Kasumi-1 (cell line): ENCODE results near the gene COL4A2.

Source experiments
- DNase-seq, 2 experiments: peaks; one replicate each; lab custom pipeline; 2025; lab: John Stamatoyannopoulos, UW

The COL4A2 gene

DNA sequence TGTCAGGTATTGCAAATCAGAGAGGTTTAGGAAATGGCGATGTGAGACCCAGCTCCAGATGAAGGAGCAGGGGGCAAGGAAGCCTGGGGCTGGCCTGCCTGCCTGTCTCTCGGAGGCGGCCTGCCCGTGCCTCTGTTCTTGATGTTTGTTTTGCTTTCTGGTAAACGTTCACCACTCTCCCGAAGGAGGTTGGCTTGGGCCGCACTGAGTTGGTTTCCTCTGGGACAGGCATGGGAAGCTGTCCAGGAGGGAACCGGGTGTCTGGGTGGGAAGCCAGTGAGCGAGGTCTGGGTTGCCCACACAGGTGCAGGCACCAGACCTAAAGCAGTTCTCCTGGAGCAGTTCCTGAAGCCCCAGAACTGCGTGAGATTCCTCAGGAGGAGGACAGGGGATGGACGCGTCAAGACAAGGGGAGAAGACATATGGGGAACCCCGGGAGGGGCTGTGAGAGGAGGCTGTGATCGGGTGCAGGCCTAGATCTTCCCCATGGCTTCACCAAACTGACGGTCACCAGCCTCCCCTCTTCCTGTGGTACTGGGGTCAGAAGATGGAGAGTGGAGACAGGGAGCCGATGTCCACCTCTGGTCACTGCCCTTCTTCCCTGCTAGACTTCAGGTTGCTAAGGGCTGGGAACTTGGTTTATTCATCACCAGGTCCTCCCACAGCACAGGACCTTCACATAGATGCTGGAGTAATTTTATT lies 15.2 kb downstream of the COL4A2 start:
- no peak for DNase-seq

DNA sequence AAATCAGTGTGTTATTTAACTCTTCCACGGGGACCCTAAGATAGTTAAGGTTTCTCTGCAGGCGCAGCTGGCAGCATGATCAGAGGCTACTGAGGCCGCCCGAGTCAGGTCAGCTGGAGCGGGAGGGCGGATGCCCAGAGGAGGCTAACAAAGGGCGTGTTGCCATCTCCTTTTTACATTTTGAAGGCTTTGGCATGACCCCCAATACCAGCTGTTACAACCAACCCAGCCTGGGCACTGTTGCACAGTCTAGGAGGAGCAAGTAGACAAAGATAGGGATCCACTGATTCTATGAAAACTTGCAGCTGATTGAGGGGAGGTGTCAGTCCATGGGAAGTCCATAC lies 15.7 kb downstream of the COL4A2 start:
- DNase-seq = no peak

DNA sequence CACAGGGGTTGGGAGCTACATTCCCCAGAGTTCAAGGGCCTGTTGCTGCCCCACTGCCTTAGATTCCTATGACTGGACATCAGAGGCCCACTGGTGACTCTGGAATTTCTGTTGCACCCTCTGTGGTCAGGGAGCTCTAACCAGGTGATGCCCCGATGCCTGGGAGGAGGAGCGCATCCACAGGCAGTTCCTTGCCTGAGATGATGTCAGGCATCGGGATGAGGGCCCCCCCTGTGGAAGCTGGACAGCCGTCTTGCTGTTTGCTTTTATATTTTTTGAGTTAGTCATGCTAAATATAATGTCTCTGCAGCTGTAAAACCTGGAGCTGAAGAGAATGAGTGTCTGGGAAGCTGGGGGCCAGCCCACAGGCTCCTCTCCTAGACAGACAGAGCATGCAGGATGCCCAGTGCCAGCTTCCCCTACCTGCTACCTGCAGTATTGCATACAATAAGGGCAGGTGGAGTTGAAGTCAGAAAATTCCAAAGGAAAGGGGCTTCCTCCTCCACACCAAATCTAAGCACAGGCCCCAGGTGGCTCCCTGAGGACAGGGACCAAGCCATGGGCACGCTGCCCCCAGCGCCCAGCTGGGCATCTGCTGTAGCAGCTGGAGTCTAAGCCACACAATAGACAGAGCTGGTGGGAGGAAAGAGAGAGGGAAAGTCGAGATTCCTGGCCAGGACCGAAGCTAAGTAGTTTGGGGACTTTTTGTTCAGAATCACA lies 16.2 kb downstream of the COL4A2 start:
- no peak for DNase-seq

DNA sequence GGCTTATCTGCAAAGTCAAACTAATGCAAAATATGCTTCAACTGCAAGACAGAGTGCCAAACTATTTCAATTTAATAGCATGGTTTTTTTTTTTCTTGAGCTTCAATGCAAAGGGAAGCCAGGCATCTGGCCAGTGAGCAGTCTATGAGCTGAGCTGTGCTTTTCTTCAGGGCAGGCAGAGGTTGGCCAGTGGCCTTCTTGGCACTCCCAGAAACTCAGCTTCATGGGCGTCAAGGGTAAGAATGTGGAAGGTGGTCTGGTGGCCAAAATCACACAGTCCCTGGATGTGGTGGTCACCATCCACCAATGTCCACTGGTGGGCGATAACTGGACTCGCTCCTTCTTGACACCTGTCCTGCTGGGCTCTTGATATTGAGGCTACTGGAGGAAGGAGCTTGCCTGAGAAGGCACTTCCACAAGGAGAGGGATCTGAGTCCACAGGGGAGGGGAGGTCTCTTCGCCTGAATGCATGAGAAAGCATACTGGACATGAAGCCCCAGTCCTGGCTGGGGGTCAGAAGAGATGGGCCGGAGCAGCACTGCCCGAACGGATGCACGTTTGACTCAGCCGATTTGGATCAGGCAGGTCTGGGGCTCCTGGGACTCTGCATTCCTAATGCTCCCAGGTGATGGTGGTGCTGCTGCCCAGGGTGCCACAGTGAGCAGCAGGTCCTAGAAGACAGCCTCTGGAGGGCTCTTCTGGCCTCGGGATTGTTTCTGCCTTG lies 17.1 kb downstream of the COL4A2 start:
- no peak for DNase-seq

DNA sequence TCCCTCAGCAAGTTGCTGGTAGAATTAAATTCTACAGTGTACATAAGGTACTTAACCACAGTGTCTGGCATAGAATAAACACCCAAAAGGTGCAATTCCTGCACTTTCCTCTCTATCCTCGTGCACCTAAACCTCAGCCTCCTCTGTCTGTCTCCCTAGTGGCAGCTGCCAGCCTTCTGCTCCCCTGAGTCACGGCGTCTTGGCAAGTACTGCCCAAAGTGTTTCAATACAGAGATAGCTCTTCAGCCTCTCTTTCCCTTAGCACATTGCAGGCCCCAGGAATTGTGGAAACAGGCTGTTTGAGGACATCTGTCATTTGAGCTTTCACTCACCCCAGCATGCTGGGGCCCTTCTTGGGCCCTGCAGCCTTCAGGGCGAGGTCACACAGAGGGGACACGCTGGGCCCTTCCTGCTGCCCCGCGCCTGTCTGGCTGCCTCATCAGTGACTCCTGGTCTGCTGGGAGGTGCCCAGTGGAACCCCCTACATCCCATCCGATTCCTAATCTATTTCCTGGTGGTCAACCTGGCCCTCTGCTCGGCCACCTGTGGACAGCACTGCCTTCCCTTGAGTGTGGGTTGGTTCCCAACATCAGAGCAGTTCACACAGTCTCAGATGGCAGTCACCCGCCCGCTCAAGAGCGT lies 19.3 kb downstream of the COL4A2 start:
- no peak for DNase-seq

DNA sequence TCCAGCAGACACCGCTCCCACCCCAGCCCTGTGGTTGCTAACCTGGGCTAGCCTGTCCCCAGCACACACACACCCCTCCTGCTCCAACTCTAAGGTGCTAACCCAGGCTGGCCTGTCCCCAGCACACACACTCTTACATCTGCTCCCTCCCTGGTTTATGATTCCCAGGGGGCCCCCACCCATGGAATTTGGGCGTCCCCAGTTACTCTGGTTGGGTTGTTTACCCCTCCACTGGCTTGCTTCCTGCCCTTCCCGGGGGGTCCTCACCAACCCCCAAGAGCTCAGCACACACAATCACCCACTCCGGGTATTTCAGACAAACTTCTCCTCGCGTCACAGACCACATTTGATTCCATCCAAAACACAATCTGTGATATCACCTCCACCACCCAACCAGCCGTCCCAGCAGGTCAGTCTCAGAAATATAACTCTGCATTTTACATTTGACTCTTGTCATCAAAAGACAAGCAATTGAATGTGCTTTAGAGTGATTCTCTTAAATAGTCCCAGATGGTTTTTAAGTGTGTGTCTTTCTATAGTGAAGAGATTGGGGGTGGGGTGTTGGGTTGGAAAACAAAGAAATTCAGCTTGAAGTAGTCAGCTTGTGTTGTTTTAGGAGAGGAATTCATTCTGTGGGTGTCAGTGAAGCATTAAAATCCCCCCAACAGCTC lies 20.1 kb downstream of the COL4A2 start:
- DNase-seq = no peak

DNA sequence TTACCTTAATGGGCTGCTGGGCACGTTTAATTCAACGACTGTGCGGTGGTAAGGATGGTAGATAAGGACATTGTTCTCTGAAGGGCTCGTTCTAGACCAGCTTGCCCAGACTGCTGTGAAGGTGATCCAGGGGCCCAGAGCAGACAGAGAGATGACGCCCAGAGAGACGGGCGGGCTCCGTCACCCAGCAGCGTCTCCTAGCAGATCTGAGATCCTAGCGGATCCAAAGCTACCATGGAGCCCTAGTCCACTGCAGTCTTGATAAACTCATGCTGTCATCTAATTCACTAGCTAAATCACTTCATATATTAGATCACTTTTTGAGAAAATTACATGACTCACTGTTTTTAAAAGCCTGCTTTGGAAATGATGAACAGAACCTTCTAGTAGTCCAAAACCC lies 21.5 kb downstream of the COL4A2 start:
- DNase-seq = no peak

DNA sequence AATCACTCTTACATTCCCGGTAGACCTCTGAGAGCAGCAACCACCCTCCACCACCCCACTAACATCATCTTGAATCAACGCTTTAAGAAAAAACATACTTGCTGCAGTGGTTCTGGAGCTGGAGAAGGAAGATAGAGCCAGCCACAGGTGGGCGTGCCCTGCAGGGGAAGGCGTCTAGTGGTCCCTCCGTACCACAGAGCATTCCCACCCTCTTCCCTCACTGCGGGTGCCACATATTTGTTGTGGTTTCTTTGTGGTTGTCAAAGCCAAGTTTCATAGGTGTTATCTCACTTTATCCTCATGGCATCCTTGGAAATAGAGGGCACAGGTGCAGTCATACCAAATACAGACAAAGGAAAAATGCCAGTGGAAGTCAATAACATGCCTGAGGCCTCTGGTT lies 22.2 kb downstream of the COL4A2 start:
- no peak for DNase-seq

DNA sequence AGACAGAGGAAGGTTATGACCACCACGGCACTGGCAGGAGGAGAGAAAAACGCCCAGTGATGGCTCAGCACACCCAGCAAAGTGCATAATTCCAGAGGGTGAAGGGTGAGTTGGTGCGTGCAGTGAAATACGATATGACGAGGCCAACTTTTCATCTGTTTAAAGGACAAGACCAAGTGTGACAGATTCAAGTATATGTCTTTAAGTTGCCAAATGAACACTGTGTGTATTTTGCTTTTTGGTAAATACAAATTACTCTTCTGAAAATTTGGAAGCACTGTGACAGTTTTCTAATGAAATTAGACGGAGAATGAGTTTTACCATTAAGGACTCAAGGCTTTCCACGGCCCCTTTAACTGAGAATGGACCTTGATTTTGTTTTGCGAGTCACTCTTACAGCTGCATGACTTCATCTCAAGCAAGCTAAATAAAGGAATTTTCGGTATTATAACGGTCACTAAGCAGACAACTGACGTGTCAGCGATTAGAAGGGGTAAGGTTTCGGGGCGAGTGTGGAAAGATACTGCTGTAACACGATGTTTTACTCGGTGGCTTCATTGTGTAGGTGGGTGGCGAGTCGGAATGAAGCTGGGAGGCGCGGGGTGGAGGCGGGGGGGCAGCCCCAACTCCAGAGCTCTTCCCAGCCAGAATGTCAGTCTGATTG lies 22.8 kb downstream of the COL4A2 start:
- no peak for DNase-seq

DNA sequence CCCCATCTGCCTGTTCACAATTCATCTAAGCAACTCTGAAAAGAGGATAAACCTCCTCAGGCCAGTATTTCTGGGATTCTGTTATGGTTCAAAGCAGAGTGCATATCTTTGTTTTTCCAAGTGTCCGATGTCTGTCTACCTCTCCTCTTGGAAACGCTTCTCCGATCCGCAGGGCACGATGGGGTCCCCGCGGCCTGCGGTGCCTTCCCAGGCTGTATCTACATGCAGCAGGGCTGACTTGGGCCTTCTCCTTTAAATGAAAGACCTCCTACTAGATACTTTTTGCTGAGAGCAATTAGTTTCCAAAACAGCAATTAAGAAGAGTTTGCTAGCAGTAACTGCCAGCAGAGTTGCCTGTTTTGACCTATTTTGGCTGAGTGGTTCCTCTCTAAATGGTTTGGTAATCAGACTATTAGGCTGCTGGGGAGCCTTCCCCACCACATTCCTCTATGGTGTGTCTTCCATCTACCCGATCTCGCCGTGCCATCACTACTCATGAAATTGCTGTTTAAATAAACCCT lies 23.5 kb downstream of the COL4A2 start:
- no peak for DNase-seq

DNA sequence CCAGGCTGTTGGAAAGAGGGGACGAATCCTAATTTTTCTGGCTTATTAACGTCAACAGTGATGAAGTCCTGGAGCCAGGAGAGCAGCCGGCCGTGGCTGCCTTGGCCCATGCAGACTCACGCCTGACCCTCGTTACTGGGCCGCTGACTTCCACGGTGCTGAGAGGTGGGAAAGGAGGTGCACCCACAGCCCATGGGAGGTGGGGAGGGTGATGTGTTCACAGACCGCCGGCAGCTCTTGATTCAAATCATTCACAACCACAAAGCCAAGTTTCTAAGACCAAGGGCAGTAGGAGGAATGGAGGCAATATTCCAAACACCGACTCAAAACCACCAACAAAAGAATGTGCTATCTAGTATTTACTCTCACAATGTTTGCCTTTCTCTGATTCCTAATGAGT lies 24.3 kb downstream of the COL4A2 start:
- DNase-seq = no peak

DNA sequence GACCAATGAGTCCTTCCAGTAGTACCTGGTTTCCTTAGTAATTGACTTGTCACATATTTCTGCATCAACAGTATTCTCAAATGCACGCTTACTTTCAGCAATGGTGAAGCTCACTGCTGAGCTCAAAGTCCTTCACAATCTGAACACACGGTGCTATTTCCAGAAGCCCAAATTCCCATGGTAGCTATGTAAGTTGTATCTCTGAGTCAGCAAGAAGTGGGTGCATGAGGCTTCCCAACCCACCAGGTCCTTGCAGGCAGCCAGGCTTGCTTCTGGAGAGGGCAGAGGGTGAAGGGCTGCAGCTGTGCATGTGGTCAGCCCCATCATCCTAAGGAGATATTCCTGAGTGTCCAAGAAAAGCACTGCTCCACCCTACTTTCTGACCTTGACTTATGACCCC lies 25.7 kb downstream of the COL4A2 start:
- no peak for DNase-seq

DNA sequence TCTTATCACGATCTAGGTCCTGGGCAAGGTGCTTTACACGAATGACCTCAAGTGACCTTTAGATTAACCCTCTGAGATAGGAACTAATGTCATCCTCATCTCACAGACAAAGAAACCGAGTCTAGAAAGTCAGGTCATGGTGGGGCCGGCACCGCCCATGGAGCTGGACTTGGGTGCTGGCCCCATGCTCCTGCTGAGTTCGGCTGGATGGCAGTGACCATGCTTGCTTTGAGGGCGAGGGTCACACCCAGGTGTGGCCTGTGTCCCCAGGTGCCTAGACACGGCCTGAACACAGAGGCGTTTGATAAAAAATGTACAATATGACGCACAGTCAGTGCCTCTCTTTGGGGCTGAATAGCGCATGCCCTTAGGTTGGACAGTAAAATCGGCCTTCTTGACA lies 26.8 kb downstream of the COL4A2 start:
- no peak for DNase-seq

DNA sequence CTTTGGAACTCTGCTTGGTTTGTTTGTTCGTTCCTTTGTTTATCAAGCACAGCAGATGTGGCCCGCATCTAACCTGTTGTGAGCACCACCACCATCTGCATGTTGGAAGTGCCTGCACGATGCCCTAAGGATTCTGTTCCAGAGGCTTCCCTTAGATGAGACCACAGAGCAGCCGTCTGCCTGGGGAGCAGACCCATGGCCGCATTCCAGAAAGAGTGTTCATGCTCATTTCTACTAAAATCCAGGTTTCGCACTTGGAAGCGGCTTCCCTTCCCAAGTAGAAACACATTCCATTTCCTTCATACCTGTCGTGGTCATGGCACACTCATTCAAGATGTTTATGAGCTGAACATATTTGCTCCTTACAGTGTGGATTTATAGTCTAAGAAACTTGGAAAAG lies 27.2 kb downstream of the COL4A2 start:
- DNase-seq = no peak

DNA sequence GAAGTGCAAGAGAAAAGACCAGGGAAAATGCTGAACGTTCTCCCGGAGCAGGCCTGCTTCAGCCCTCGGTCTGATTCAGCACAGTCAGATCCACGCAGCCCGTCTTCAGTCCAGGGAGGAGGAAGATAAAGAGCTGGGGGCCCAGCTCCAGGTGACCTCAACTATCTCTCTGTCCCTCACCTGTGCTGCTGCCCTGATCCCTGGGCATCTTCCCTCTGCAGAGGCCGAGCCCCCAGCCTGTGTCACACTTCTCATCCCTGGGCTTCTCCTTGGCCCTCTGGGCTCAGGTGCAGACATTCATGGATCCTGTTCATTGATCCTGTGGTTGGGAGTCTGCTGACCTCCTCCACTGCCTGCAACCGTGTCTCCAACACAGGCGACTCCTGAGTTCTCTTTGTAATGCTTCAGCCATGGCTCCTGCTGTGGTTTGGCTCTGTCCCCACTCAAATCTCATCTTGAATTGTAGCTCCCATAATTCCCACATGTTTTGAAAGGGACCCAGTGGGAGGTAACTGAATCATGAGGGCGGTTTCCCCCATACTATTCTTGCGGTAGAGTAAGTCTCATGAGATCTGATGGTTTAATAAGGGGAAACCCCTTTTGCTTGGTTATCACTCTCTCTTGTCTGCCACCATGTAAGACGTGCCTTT lies 27.9 kb downstream of the COL4A2 start:
- DNase-seq = no peak

DNA sequence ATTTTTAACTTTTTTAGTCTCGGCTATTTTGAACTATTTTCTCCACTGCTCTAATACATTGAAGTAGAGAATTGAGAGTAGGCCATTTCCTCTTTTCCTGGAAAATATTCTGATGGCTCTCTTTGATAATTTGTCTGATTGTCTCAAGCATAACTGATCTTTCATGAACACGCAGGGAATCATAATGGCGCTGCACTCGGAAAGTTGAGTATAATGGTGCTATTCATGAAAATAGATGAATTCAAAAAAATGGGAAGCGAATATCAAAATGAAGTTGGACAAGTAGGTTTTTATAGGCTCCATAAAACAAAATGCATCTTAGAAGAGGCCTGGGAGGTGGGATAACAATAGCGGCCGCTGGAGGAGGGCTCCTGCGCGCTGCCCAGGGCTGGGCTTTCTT lies 29.0 kb downstream of the COL4A2 start:
- no peak for DNase-seq

DNA sequence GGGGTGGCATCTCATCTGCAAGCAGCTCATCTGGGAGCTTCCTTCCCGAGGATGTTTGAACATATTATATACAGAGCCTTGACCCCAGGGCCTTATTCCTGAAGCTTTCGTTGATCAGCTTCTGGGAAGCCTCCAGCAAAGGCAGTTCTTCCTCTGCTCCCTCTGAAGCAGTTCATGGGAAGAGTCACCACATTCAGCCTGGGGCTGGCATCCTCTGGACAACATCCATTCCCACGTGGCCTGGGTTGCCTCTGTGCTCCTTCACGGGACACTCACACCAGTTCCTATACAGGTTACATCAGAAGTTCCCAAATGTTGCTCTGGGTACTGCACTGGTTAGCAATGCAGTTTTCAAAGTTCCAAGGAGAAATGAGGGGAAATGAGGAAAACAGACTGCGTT lies 29.6 kb downstream of the COL4A2 start:
- DNase-seq = no peak

DNA sequence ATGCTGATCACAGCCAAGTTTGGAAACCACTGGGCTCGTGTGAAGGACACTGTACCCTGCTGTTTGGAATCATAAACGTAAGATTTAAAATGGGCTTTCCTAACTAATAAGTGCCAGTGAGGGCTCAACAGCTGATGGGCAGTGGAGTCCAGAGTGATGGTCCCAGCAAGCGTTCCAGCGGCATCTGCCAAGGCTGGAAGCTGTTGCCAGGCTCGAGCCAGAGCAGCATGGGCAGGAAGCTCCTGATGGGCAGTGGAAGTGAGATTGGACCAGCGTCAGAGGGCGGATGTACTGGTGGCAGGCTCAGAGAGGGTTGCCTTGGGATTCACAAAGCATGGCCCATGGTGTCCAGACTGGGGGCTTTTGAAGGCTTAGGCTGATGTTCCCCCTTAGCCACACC lies 30.2 kb downstream of the COL4A2 start:
- no peak for DNase-seq

DNA sequence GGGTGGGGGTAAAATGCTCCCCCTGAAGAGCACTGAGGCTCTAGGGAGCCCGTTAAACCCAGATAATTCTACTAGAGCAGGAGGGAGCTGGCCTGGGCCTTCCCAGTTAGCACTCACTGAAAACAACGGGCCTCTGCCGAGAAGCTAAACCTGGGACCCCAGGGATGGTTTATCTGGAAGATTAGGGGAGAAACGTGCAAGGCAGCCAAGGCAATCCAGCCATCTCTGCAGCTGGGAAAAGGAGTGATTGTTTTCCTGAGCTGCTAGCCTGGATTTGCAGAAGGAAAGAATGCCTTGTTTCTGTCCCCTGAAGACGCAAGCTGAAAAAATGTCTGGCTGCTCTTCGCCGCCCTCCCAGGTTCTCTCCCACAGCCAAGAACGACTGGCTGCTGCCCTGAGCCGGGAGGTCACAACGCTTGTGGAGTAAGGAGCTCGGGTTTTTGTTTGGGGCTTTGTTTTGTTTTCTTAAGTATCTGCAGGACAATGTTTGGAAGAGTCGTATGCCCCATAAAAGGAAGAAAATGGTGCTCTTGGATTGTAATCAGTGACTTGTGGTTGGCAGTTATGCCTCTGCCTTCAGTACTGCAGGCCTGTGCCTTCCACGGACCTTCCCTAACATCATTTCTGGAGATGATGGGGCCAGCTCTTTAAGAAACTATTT lies 31.5 kb downstream of the COL4A2 start:
- no peak for DNase-seq

DNA sequence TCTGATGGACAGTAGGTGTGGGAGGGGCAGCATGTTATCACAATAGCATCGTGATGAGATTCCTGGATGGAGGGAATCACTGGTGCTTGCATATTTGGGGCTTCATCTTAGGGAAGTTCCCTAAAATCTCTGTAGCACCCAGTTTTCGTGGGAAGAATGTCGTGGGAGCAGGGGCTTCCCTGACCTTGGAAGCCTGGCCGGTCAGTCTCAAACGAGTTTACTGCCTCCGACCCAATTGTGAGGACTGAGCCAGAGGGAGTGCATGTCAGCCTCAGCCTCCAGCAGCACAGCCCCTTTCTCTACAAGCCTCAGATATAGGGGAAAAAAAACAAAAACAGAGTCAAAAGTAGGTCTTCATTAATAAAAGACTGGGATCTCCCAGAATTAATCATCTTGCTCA lies 32.2 kb downstream of the COL4A2 start:
- no peak for DNase-seq
